ENCODE results near the gene MAP3K2.

DNA sequence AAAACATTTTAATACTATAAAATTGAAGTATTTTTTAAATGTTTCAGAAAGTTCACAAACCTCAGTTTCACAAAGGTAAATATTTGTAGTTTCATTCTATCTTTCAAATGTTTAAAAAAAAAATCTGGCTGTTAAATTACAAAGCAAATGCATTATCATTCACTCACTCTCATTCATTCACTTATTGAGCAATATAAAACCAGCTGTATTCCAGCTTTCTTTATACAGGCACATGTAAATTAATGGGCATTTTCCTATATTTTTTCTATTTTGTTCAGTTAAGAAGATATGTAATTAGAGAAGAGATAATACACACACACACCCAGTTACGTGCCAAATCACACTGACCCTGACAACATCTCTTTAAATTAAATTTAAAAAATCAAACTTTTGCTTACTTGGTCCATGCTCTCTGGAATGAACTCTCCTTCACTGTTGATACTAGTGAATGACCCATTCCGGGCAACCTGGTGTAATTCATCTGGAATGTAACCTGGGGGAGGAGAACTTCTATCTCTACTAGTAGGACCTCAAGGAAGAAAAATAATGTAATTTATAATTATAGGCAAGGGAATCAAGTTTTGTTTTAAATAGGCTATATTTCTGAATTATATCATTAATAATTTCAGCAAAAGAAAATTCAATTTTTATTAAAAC is 61.4 kb downstream of the MAP3K2 start:
- no peak for TF ChIP-seq POLR2A (IDR thresholded peaks at IDR 0.05)
- TF ChIP-seq, protein P1, sequence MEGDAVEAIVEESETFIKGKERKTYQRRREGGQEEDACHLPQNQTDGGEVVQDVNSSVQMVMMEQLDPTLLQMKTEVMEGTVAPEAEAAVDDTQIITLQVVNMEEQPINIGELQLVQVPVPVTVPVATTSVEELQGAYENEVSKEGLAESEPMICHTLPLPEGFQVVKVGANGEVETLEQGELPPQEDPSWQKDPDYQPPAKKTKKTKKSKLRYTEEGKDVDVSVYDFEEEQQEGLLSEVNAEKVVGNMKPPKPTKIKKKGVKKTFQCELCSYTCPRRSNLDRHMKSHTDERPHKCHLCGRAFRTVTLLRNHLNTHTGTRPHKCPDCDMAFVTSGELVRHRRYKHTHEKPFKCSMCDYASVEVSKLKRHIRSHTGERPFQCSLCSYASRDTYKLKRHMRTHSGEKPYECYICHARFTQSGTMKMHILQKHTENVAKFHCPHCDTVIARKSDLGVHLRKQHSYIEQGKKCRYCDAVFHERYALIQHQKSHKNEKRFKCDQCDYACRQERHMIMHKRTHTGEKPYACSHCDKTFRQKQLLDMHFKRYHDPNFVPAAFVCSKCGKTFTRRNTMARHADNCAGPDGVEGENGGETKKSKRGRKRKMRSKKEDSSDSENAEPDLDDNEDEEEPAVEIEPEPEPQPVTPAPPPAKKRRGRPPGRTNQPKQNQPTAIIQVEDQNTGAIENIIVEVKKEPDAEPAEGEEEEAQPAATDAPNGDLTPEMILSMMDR (IDR thresholded peaks at IDR 0.05) = no peak
- TF ChIP-seq POLR2AphosphoS5 (IDR thresholded peaks at IDR 0.05) = no peak
